CD4-positive, alpha-beta T cell (primary cell): ENCODE results near the gene BRICD5. TPM values are rescaled to one million over a fixed set of nuclear protein-coding genes. Genes with fewer than 3 reads are reported as not detected.

Source experiments
- ATAC-seq: fragments of 200-7000 bp; cut with Tn5 transposase; one replicate; pipeline ENCODE4 v1.10.0; 2022; ENCODE audit warnings: mild to moderate bottlenecking; ENCODE audit not compliant: poor library complexity
- CTCF ChIA-PET: fragments of 350-600 bp; sonication (Branson Sonifier 250); formaldehyde crosslinking; loops from one replicate; lab custom pipeline; 2021; ENCODE audit warnings: antibody characterized with exemption, inconsistent platforms; lab: Charles Lee
- POLR2A ChIA-PET: fragments of 350-600 bp; sonication (Branson Sonifier 250); formaldehyde crosslinking; loops from one replicate; lab custom pipeline; 2021; ENCODE audit warnings: antibody characterized with exemption, inconsistent platforms; lab: Charles Lee
- DNase-seq, 14 experiments: peaks; one replicate each; pipeline ENCODE4 v3.0.0-alpha.2; 2013 to 2020; ENCODE audit warnings: mixed read lengths in 2 of 14
- H3K27ac ChIP-seq, 2 donors: one replicate each; pipeline versions ENCODE4 v1.5.1 to v1.7.0; 2013; ENCODE audit warnings: low read length in 2 of 2, low read depth in 1 of 2, mild to moderate bottlenecking in 1 of 2
- H3K27me3 ChIP-seq, 2 experiments: 1 replicate in 1 of 2; 2 replicates in 1 of 2; pipeline versions ENCODE4 v1.6.1 to v1.7.0; 2013; ENCODE audit warnings: low read length in 2 of 2, control low read depth in 1 of 2, mild to moderate bottlenecking in 1 of 2, moderate library complexity in 1 of 2; ENCODE audit not compliant: insufficient read depth in 2 of 2, control insufficient read depth in 1 of 2
- H3K36me3 ChIP-seq: one replicate; pipeline ENCODE4 v1.6.1; 2013; ENCODE audit warnings: low read length, control low read depth; ENCODE audit not compliant: insufficient read depth
- H3K4me1 ChIP-seq: one replicate; pipeline ENCODE4 v1.6.1; 2013; ENCODE audit warnings: low read length, control low read depth; ENCODE audit not compliant: insufficient read depth
- H3K4me3 ChIP-seq: one replicate; pipeline ENCODE4 v1.5.1; 2013; ENCODE audit warnings: mild to moderate bottlenecking, low read length, moderate library complexity
- H3K9me3 ChIP-seq, 2 experiments: 1 replicate in 1 of 2; 2 replicates in 1 of 2; pipeline versions ENCODE4 v1.6.1 to v1.7.0; 2013; ENCODE audit warnings: low read length in 2 of 2, mild to moderate bottlenecking in 2 of 2, control low read depth in 1 of 2, moderate library complexity in 1 of 2; ENCODE audit not compliant: control insufficient read depth in 1 of 2, insufficient read depth in 1 of 2
- H3K27ac Mint-ChIP-seq: one replicate; pipeline ENCODE4 v1.8.0; 2020; ENCODE audit warnings: mixed read lengths
- H3K27me3 Mint-ChIP-seq: one replicate; pipeline ENCODE4 v1.8.0; 2021; ENCODE audit warnings: mixed read lengths
- H3K36me3 Mint-ChIP-seq: one replicate; pipeline ENCODE4 v1.8.0; 2021; ENCODE audit warnings: low read depth, mixed read lengths
- H3K4me1 Mint-ChIP-seq: one replicate; pipeline ENCODE4 v1.8.0; 2021; ENCODE audit warnings: low read depth, mixed read lengths
- H3K4me3 Mint-ChIP-seq: one replicate; pipeline ENCODE4 v1.8.0; 2020; ENCODE audit warnings: mild to moderate bottlenecking, mixed read lengths
- H3K9me3 Mint-ChIP-seq: one replicate; pipeline ENCODE4 v1.8.0; 2020; ENCODE audit warnings: mixed read lengths
- CTCF ChIP-seq: fragments of 200-600 bp; IDR thresholded peaks from one replicate; pipeline ENCODE4 v1.8.0; 2022; ENCODE audit warnings: antibody characterized with exemption, mild to moderate bottlenecking
- intact Hi-C, 2 experiments: fragments of 100-400 bp; cut with DNase I in 1 of 2; cut with micrococcal nuclease in 1 of 2; formaldehyde crosslinking; loops; one replicate each; pipeline versions ENCODE4 v1.15.1 to v1.9.0; 2023 to 2025; cut with DNase I, micrococcal nuclease
- total RNA-seq, 174 experiments: library from RNA in 2 of 174; stranded (reverse) in 2 of 174; gene quantifications; one replicate each; pipeline ENCODE4 v1.2.3 and lab custom pipeline; 2021 to 2026

Gene BRICD5
- total RNA-seq, 2 experiments from 2014 or later: 4.2 to 5.0 TPM

- DNase-seq: no peak
- intact Hi-C loops: no loop called here
Observed at GRCh38 chr16:2237102-2237482, 26.4 kb upstream of the BRICD5 start.

DNA sequence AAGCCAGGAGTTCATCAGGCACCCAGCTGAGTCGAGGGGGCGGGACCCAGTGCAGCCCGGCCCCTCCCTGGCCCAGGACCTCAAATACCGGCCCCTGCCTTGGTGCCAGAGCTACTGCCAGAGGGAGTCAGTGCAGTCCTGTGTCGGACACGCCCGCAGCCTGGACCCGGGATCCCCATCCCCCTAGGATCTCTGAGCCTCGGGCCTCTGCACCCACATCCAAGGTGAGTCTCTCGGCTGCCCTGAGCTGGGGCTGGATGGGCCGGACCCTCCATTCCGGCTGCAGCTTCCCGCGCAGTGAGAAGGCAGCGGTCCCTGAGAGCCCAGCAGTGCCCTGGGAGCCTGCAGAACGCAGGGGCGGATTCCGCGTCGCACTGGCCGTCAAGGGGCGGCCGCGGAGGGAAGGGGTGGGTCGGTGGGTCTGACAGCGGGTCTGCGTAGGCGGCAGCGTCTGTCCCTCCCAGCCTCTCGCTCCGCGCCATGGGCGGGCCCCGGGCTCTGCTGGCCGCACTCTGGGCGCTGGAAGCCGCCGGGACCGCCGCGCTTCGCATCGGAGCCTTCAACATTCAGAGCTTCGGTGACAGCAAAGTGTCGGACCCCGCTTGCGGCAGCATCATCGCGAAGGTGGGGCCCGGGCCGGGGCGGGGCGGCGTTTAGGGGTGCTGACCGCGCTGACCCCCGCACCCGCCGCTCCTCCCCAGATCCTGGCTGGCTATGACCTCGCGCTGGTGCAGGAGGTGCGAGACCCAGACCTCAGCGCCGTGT lies 25.9 kb upstream of the BRICD5 start, which contains the start of gene DNASE1L2:
TSS of gene DNASE1L2 (plus strand) at position 108 of the 765 bp plus-strand sequence. CDS start at position 481, 373 bp downstream.
- Histone ChIP-seq H3K27me3 (peaks cover 0 to 12% of the 10 kb centered on the region in 2 experiments), H3K36me3 (peaks cover 35% of the 10 kb centered on the region), H3K4me3 (no peak within 1 kb of the TSS), H3K27ac (no peak within 1 kb of the TSS), H3K9me3 (no peaks in the 10 kb centered on the region), H3K4me1 (peaks cover 11% of the 10 kb centered on the region)
- Mint-ChIP-seq H3K4me3 (no peak within 1 kb of the TSS), H3K27ac (no peak within 1 kb of the TSS), H3K4me1 (no peaks in the 10 kb centered on the region), H3K36me3 (peaks cover 15% of the 10 kb centered on the region), H3K9me3 (no peaks in the 10 kb centered on the region), H3K27me3 (peaks cover 4% of the 10 kb centered on the region)
- ChIA-PET POLR2A (interaction anchor here (1.6 to 1.9 kb wide), 2 partner anchors 10 to 22 kb away, joined by 4 to 5 read pairs; partner anchors contain the start of gene PGP), CTCF (no interaction called here)
- intact Hi-C loops: no loop called here
- no peak for DNase-seq
- TF ChIP-seq CTCF: no peak
- peak; percentile 21 for ATAC-seq

More at GRCh38 chr16:2237102-2237482, 26.4 kb upstream of the BRICD5 start:
- no peak for TF ChIP-seq CTCF
- H3K27me3 Mint-ChIP-seq: peaks cover 4% of the 10 kb centered on the region
- Histone ChIP-seq H3K4me1 (peaks cover 11% of the 10 kb centered on the region), H3K27ac (no peak overlapping the region), H3K36me3 (peaks cover 29% of the 10 kb centered on the region), H3K27me3 (peaks cover 0 to 12% of the 10 kb centered on the region in 2 experiments), H3K4me3 (no peak overlapping the region), H3K9me3 (no peaks in the 10 kb centered on the region)
- no peak overlapping the region for H3K27ac Mint-ChIP-seq
- H3K4me1 Mint-ChIP-seq: no peaks in the 10 kb centered on the region
- no peaks in the 10 kb centered on the region for H3K9me3 Mint-ChIP-seq
- ChIA-PET POLR2A (interaction anchor here (1.9 kb wide), 1 partner anchor 11 kb away, joined by 5 read pairs; no protein-coding TSS in a partner anchor), CTCF (no interaction called here)
- H3K36me3 Mint-ChIP-seq: peaks cover 13% of the 10 kb centered on the region
- ATAC-seq: no peak
- no peak overlapping the region for H3K4me3 Mint-ChIP-seq

DNA sequence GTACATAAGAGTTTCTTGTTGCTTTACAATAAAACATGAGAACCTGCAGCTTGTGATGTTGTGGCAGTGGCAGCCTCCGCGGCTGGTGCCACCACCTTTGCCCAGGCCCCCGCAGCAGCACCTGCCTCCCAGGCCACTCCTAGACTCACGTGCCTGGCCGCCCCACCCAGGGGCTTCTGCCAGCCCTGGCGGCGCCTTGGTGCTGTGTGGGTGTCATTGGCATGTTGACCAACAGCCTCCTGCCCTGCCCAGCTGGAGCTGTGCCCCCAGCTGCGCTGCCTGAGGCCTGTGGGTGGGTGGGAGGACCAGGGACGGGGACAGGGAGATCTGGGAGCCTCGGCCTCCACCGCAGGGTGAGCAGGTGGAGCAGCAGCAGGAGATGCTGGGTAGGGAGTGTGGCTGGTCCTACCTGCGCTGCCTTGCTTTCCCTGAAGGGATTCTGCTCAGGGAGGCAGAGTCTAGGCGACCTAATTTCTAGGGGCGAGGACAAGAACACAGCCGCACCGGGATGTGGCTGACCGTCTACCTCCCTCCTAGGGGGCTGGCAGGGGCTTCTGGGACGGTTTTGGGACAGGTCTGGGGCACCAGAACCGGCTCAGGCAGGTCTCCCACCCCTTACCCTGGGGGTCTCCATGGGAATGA lies 25.2 kb upstream of the BRICD5 start:
- Histone ChIP-seq H3K4me3 (no peak overlapping the region), H3K4me1 (peaks cover 11% of the 10 kb centered on the region), H3K36me3 (peaks cover 42% of the 10 kb centered on the region), H3K27ac (no peak overlapping the region), H3K27me3 (peaks cover 0 to 12% of the 10 kb centered on the region in 2 experiments), H3K9me3 (no peaks in the 10 kb centered on the region)
- no peak overlapping the region for H3K4me3 Mint-ChIP-seq
- POLR2A ChIA-PET: interaction anchor here (1.6 to 1.9 kb wide), 2 partner anchors 10 to 21 kb away, joined by 4 to 5 read pairs; partner anchors contain the start of gene PGP
- no peak for TF ChIP-seq CTCF
- H3K4me1 Mint-ChIP-seq: no peaks in the 10 kb centered on the region
- DNase-seq: no peak
- CTCF ChIA-PET: no interaction called here
- no peaks in the 10 kb centered on the region for H3K9me3 Mint-ChIP-seq
- H3K27ac Mint-ChIP-seq: no peak overlapping the region
- peaks cover 4% of the 10 kb centered on the region for H3K27me3 Mint-ChIP-seq
- peaks cover 15% of the 10 kb centered on the region for H3K36me3 Mint-ChIP-seq
- intact Hi-C loops: no loop called here
- ATAC-seq: peak; percentile 9
